GM06990 (cell line): ENCODE measurements around the gene ANKRD18A.

Source experiments
- DNase-seq: peaks from one replicate; pipeline ENCODE4 v3.0.0-alpha.2; 2011; ENCODE audit not compliant: insufficient read length; ENCODE audit errors: extremely low read depth
- H3K27me3 ChIP-seq: replicated peaks from 2 replicates; pipeline ENCODE4 v1.6.0; 2011; ENCODE audit warnings: low read length; ENCODE audit not compliant: control insufficient read depth, insufficient read depth
- H3K36me3 ChIP-seq: 2 replicates; pipeline ENCODE4 v1.5.1; 2011; ENCODE audit warnings: low read length; ENCODE audit not compliant: control insufficient read depth, insufficient read depth
- H3K4me3 ChIP-seq: replicated peaks from 2 replicates; pipeline ENCODE4 v1.5.1; 2011; ENCODE audit warnings: low read depth, mild to moderate bottlenecking, control low read depth, low read length
- TF ChIP-seq, protein P1 (sequence below): IDR thresholded peaks from 2 replicates; pipeline ENCODE4 v1.5.1; 2011; ENCODE audit warnings: low read length, control low read depth, mild to moderate bottlenecking, inconsistent platforms; ENCODE audit not compliant: insufficient read depth, poor library complexity, severe bottlenecking

The ANKRD18A gene

GRCh38 chr9:38652486-38652885 lies 32.1 kb upstream of the ANKRD18A start:
- no peak for DNase-seq
- Histone ChIP-seq H3K36me3 (no peaks in the 10 kb centered on the region), H3K27me3 (no peaks in the 10 kb centered on the region; the same call in 1 of the 2 replicates), H3K4me3 (no peak overlapping the region)
- TF ChIP-seq, protein P1, sequence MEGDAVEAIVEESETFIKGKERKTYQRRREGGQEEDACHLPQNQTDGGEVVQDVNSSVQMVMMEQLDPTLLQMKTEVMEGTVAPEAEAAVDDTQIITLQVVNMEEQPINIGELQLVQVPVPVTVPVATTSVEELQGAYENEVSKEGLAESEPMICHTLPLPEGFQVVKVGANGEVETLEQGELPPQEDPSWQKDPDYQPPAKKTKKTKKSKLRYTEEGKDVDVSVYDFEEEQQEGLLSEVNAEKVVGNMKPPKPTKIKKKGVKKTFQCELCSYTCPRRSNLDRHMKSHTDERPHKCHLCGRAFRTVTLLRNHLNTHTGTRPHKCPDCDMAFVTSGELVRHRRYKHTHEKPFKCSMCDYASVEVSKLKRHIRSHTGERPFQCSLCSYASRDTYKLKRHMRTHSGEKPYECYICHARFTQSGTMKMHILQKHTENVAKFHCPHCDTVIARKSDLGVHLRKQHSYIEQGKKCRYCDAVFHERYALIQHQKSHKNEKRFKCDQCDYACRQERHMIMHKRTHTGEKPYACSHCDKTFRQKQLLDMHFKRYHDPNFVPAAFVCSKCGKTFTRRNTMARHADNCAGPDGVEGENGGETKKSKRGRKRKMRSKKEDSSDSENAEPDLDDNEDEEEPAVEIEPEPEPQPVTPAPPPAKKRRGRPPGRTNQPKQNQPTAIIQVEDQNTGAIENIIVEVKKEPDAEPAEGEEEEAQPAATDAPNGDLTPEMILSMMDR: no peak

- DNase-seq: no peak
- Histone ChIP-seq H3K4me3 (no peak overlapping the region), H3K27me3 (no peaks in the 10 kb centered on the region; the same call in 1 of the 2 replicates), H3K36me3 (no peaks in the 10 kb centered on the region)
- TF ChIP-seq, protein P1: no peak
Observed at GRCh38 chr9:38652044-38652443, 31.6 kb upstream of the ANKRD18A start.

DNA sequence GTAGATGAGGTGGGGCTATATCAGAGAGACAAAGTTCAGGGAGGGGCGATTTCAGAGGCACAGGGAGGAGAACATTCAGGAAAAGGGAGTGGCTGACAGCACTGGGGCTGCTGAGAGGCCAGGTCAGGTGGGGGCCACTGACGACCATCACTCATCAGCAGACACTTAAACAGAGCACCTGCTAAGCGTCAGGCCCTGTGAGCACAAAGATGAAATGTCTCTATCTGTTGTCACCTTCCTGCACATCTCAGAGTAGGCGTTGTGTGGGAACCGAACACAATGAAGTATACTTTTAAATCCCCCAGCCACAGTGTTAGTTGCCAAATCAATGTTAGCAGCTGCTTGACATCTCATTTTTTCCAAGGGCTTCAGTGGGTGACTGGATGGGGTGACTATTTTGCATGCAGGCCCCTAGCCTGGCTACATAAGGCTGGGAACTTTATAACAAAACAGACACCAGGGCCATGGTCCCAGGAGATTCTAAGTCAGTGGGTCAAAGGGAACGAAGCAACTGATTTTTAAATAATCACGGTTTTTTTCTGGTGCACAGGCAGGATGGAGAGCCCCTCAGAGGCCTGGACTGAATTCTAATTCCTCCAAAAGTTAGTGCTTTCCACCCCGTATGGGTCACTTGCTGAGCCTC lies 31.1 kb upstream of the ANKRD18A start:
- DNase-seq: no peak
- Histone ChIP-seq H3K4me3 (no peak overlapping the region), H3K36me3 (no peaks in the 10 kb centered on the region), H3K27me3 (no peaks in the 10 kb centered on the region; the same call in 1 of the 2 replicates)
- TF ChIP-seq, protein P1: no peak

- TF ChIP-seq, protein P1: no peak
- H3K27me3 ChIP-seq: no peaks in the 10 kb centered on the region; the same call in 1 of the 2 replicates
- DNase-seq: no peak
- no peaks in the 10 kb centered on the region for H3K36me3 ChIP-seq
- no peak overlapping the region for H3K4me3 ChIP-seq
Observed at GRCh38 chr9:38650564-38650963, 30.2 kb upstream of the ANKRD18A start.

DNA sequence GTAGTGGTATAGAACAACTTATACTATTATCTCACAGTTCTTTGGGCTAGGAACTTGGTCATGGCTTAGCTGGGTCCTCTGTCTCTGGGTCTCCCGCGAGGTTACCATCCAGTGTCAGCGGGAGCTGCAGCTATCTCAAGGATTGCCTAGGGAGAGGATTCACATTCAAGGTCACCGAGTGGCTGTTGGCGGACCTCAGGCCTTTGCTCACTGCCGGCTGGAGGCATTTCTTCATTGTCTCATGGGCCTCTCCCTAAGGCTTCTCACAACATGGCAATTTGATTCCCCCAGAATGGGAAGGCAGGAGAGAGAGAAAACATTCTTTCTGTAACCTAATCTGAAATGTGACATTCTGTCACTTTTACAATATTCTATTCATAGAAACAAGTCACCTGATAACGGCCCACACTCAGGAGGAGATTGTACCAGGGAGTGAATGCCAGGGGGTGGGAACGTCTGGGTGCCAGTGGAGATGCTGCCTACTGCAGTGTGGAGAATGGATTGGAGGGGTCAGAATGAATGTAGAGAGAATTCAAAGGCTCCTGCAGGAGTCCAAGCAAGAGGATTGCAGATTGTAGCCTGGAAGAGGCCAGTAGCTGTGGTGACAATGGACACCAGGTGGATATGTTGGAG lies 29.5 kb upstream of the ANKRD18A start:
- Histone ChIP-seq H3K27me3 (no peaks in the 10 kb centered on the region; the same call in 1 of the 2 replicates), H3K36me3 (no peaks in the 10 kb centered on the region), H3K4me3 (no peak overlapping the region)
- DNase-seq: no peak
- TF ChIP-seq, protein P1: no peak
